Measurements from ENCODE around the gene RPS13.
"Not testable (repeated sequence)": the region's sequence is repeated elsewhere in the genome, so short reads cannot be mapped to it uniquely, and the experiment has no call there.

Gene RPS13

DNA sequence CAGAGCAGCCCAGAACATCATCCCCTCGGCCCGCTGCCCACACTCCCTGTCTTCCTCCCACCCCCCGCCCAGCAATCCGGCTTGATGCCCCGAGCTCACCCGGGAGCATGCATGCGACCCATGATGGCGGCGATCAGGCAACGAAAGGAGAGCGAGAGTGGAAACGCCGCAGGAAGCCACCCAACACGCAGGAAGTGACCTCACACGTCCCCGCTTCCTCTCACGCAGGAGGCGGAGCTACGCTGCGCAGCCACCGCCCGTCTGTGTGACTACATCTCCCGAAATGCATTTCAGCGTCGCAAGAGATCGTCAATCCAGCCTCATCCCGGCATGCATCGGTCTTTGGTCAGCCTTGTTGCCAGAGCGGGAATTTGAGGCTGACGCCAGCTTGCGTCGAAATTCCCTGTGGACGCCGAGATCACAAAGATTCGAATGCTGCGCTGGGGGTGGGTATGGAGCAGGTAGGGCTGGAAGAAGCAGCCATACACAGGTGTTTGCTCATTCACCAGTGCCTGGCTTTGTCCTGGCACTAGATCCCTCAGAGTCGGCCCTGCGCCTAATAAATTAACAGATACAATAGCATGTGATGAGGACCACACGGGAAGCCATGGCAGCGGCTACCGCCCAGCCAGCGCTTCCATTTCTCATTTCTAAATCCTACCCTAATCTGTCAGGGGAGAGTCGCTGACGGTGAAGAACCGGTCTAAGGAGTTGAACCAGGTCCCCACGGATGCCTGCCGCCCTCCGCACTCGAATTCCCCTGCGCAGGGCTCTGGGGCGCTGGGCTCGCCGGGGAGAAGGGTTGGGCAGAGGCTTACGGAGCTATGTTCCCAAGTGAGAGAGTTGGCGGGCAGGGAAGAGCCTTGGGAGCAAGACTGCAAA lies at the start of gene RPS13:
TSS of gene RPS13 (minus strand) at position 148 of the 882 bp plus-strand sequence. CDS start at position 122, 26 bp downstream.
- peak; percentile 95 for DNase-seq

DNA sequence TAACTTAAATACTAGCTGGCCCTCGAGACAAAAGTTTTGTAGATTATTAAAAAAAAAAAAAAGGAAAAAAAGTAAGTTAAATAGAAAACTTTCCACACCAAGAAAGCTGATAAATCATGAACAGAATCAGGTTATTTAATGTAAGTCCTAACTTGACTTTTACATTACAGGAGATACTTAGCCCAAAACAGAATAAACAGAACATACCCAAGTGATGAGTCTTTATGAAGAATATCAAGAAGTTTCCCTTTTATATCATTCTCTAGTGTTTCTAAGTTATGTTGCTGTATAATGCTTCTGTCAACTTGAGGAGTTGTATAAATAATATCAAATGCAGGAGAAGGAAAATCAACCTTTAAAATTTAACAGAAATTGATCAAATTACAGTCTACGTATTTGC lies 44.5 kb upstream of the RPS13 start:
- no peak for DNase-seq

DNA sequence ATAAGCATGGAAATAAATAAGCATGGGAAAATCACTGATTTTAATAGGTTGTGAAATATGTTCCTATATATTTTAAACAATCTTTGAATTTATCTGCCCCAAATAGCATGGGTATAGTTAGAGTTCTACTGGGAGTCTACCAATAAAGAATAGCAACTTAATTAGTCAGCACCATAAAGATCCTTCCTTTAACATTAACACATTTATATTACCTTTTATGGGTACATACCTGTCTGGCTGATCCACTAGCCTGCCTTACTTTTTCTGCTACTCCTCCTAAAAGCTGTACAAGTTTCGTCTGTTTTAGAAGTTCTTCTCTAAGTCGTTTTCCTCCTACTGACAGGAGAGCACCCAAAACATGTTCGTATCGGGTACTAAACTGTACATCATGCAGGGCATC lies 39.8 kb upstream of the RPS13 start:
- no peak for DNase-seq

DNA sequence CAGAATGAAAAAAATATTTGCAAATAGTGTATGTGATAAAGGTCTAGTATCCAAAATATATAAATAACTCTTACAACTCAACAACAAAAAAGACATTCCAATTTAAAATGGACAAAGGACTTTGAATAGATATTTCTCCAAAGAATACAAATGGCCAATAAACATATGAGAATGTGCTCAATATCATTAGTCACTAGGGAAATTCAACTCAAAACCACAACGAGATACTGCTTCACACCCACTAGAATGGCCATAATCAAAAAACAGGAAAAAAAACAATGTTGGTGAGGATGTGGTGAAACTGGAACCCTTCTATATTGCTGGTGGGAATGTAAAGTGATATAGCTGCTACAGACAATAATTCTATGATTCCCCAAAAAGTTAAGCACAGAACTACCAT lies 38.6 kb upstream of the RPS13 start:
- no peak for DNase-seq

DNA sequence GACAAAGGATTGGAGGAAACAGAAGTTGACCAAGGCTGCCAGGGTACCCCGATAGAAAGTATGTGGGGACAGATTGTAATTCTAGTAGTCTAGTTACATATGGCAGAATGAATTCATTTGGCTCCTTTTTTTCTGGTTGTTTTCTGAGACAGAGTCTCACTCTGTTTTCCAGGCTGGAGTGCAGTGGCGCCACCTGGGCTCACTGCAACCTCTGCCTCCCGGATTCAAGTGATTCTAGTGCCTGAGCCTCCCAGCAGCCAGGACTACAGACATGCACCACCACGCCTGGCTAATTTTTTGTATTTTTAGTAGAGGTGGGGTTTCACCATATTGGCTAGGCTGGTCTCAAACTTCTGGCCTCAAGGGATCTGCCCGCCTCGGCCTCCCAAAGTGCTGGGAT lies 30.3 kb upstream of the RPS13 start:
- not testable (repeated sequence) for DNase-seq

DNA sequence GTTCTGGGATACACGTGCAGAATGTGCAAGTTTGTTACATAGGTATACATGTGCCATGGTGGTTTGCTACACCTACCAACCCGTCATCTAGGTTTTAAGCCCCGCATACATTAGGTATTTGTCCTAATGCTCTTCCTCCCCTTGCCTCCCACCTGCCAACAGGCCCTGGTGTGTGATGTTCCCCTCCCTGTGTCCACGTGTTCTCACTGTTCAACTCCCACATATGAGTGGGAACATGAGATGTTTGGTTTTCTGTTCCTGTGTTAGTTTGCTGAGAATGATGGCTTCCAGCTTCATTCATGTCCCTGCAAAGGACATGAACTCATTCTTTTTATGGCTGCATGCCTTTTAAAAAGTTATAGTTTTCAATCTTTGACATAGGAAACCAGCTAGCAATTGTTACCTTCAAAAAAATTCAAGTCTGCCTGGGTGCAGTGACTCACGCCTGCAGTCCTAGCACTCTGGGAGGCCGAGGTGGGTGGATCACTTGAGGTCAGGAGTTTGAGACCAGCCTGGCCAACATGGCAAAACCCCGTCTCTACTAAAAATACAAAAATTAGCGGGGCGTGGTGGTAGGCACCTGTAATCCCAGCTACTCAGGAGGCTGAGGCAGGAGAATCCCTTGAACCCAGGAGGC lies 28.1 kb upstream of the RPS13 start:
- not testable (repeated sequence) for DNase-seq

DNA sequence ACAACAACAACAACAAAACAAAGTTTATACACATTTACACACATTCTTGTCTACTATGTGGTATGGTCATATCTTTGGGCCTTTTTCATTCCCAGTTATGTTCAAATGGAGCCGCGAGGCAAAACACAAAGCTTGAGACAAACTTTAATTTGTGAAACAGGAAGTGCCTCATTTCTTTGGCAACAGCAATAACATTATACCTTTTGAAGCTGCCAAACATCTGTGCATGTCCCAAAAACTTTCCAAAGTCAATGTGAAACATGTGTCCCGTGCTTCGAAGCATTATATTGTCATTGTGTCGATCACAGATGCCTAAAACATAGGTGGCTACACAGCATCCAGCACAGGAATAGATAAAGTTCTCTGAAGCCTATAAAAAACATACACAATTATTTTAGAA lies 25.0 kb upstream of the RPS13 start:
- DNase-seq = no peak

DNA sequence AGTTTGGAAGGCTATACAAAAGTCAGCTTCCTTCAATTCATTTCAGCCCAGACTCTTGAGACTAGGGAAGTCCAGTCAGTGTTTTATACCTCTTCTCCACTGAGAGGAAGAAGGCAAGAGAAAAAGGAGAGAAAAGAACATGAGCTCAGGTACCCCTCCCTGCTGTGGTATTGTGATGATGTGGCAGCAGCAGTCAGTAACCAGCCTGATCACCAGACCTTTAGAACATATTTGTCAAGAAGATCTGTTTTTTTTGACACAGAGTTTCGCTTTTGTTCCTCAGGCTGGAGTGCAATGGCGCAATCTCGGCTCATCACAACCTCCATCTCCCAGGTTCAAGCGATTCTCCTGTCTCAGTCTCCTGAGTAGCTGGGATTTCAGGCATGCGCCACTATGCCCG lies 21.2 kb upstream of the RPS13 start:
- DNase-seq = no peak

DNA sequence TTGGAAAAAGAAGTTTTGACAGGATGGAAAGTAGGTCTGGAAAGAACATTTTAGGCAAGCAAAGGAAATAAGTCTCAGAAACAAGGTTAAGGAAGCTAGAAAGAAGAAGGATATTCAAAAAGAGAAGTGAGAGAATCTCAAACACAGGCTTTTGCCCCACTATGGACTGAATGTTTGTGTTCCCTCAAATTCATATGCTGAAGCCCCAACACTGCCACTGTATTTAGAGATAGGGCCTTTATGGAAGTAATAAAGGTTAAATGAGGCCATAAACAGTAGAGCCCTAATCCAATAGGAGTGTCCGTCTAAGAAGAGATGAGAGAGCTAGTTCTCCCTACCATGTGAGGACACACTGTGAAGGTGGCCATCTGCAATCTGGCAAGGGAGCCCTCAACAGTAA lies 20.6 kb upstream of the RPS13 start:
- no peak for DNase-seq

DNA sequence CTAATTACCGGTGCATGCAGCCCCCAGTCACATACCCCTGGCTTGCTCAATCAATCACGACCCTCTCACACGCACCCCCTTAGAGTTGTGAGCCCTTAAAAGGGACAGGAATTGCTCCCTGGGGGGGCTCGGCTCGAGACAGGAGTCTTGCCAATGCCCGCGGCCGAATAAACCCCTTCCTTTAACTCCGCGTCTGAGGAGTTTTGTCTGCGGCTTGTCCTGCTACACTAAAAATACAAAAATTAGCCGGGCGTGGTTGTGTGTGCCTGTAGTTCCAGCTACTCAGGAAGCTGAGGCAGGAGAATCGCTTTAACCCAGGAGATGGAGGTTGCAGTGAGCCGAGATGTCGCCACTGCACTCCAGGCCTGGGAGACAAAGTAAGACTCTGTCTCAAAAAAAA lies 8.5 kb upstream of the RPS13 start:
- not testable (repeated sequence) for DNase-seq

DNA sequence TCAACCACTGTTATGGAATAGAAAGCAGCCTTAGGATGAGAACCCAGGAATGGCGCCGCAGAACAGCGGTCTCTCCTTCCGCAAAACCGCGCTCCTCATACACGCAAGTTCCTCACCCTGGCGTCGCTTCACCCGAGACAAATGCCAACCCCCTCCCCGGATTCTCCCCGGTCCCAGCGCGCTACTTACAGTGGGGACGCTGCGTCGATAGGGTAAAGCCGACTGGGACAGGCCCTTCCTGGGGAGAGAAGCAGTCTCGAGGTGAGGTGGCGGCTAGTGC lies 287 bp downstream of the RPS13 start:
- no peak for DNase-seq

DNA sequence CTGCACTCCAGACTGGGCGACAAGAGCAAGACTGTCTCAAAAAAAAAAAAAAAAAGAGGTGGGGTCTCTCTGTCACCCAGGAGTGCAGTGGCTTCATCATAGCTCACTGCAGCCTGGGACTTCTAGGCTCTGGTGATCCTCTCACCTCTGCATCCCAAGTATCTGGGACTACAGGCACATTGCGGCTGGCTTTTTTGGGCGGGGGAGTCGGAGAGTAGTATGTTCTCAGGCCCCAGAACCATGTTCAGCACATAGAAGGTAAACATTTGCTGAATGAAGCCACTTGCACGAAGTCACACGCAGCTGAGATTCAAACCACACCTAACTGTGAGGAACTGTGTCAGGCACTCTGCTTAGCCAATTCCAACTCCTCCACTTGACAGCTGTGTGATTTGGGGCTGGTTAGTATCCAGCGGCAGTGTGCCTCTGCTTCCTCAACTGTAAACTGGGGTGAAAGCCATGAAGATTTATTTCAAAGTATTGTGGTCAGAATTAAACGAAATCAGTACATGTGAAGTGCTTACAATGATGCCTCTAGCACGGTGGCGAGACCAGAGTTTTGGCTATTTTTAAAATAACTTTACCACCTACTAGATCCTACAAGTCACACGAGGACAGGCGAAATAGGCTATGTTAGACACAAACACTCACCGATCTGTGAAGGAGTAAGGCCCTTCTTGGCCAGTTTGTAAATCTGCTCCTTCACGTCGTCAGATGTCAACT lies 789 bp downstream of the RPS13 start:
- no peak for DNase-seq

DNA sequence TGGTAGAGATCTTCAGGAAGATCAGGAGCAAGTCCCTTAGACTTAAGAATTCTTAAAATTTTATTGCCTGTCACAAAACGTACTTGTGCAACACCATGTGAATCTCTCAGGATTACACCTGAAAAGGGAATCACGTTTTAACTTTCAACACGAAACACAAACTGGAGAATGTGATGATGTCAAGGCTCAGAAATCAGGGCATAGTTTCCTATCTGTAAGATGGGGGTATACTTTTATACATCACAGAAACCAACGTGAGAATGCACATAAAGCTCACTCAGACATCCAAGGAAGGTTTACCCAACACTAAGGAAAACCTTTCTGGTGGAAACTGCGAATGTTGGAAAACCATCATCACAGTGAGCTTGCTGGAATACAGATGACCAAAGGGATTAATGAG lies 2.0 kb downstream of the RPS13 start:
- no peak for DNase-seq

DNA sequence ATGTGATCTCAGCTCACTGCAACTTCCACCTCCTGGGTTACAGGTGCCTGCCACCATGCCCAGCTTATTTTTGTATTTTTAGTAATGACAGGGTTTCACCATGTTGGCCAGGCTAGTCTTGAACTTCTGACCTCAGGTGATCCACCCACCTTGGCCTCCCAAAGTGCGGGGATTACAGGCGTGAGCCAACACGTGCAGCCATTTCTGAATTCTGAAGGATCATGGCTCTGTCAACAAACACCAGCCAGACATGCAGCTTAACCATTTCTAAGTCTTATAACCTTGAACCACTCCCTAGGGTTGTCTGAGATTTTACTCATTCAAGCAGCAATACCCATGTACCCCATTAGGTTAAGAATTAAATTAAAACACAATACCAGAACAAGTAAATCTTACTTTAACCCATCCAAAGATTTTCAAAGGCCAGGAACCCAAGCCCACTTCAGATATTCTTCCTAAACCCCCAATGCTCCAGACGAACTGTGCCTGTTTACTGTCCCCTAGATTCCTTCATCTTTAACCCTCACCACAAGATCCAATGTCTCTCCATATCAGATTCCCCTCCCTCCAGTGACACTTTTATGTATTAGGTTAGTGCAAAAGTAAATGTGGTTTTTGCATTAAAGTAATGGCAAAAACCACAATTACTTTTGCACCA lies 4.0 kb downstream of the RPS13 start:
- no peak for DNase-seq

DNA sequence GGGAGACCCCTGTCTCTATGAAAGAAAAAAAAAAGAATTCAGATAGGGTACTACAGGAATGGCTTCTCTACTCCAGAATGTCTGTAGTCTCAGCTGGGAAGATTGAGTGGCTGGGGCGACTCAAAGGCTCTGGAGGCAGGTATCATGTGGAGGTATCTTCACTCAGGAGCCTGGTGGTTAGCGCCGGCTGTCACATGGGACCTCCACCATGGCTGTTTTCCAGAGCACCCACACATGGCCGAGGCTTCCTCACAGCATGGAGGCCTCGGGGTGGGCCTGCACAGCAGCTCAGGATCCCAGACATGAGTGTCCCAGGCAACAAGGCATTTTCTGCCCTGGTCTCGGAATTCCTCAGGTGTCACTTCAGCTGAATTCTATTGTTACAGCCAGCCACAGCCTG lies 10.1 kb downstream of the RPS13 start:
- no peak for DNase-seq

DNA sequence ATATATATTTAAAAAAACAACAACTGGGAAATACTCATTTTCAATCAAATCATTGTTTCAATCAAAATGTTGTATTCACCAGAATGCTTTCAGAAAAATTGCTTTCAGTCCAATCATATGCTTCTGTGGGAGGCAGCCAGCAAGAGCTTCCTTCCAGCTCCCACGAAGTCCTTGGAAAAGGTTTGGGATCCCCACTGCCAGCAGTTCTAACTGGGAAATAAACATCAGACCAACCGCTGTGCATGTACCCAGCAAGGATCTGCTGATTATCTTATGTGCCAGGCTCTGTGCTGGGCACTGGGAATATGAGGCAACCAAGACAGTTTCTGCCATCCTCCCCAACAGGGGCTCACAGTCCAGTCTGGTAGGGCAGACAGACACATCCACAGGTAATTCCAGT lies 10.8 kb downstream of the RPS13 start:
- no peak for DNase-seq

DNA sequence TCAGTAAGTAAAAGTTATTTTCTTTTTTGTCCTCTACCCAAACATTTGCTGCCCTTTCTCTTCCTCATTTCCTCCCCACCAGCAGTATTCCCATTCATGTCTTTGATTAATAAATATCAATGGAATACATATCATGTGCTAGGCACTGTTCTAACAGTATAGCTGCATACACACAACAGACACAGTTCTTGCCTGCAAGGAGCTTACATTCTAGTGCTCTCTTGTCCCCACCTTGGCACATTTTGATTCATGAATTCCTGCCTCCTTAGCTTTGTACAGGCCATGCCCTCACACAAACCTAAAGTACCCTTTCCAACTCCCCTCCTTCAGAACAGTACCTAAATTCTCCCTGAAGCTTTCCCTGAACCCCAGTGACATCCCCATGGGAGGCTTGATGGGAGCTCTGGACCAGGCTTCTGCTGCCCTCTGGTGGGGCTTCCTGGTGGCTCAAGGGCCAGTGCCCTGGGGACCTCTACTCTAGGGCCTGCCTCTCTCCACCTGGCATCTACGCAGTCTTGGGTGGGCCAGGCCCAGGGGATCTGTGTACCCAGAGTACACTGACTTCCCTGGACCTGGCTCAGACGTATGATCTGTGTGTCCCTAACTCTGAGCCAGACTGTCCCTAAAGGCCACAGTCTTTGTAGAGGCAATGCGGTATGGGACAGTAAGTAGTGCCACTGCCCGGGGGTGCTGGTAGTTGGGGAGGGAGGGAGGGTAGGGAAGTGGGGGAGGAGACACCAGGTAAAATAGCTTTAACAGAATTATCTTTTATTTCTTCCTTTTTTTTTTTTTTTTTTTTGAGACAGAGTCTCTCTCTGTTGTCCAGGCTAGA lies 14.1 kb downstream of the RPS13 start:
- peak; percentile 13 for DNase-seq

DNA sequence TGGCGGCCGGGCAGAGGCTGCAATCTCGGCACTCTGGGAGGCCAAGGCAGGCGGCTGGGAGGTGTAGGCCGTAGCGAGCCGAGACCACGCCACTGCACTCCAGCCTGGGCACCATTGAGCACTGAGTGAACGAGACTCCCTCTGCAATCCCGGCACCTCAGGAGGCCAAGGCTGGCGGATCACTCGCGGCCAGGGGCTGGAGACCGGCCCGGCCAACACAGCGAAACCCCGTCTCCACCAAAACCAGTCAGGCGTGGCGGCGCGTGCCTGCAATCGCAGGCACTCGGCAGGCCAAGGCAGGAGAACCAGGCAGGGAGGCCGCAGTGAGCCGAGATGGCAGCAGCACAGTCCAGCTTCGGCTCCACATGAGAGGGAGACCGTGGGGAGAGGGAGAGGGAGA lies 26.3 kb downstream of the RPS13 start:
- not testable (repeated sequence) for DNase-seq

DNA sequence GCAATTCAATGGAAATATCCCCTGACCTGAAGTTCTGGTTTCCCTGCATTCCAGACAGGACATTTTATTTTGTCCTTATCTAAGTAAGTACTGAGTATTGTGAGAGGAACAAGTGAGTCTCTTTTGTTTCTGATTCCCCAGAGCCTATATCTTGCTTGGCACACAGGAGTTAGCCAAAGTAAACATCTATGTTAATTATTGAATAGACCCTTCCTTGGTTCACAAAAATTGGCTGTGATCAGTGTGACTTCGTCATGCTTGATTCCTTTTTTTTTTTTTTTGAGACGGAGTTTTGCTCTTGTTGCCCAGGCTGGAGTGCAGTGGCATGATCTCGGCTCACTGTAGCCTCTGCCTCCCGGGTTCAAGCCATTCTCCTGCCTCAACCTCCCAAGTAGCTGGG lies 29.0 kb downstream of the RPS13 start:
- DNase-seq = not testable (repeated sequence)

DNA sequence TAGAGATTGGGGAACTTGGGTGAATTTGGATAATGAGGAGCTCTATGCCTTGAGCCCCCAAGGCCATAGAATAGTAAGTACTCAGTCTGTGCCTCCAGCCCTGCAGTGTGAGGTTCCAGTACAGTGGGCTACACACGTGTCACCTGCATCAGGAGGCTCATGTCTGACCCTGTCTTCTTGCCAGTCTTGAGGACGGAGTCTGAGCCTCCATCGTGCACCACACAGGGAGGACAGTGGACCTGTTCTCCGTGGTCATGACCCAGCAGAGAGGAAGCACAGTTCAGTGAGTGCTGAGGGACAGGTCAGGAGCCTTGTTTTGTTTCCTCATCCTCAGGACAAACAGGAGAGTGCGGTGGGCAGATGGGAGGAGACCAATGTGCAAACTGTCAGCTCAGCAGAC lies 30.8 kb downstream of the RPS13 start:
- DNase-seq = no peak

DNA sequence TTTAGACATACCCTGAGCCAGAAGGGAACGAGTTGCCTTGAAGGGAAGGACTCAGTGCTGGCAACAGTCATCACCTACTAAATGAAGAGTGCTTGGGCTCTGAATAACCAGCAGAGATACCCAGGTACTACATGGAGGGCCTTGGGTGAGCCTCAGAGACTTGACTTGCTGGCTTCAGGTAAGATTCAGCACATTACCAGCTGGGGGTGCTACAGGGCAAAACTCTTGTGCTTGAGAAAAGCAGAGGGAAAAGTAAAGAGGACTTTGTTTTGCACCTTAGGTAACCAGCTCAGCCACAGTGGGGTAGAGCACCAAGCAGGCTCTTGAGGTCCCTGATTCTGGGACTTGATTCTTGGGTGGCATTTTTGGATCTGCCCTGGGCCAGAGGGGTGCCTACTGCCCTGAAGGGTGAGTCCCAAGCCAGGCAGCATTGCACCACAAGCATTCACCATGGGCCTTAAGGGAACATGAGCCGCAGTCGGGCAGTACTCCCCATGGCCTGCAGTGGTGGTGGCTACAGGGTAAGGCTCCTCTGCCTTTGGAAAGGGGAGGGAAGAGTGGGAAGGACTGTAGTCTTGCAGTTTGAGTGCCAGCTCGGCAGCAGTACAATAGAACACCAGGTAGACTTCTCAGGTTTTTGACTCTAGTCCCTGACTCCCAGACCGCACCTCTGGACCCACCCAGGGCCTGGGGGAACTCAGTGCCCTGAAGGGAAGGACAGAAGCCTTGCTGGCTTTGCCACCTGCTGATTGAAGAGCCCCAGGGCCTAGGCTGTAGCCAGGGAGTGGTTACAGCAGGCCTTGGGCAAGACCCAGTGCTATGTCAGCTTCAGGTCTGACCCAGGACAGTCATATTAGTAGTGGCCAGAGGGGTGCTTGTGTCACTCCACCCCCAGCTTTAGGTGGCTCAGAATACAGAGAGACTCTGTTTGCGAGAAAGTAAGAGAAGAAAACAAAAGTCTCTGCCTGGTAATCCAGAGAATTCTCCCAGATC lies 40.5 kb downstream of the RPS13 start:
- no peak for DNase-seq
